ENCODE measurements around the gene IFIT1B. TPM values are rescaled to one million over a fixed set of nuclear protein-coding genes. Genes with fewer than 3 reads are reported as not detected.

IFIT1B gene
- total and polyA plus RNA-seq, 2 experiments from 2014 or later: not detected

- H3K4me3 ChIP-seq: peak within 1 kb of the TSS; percentile 39
- DNase-seq (ENCODE audit: low spot score): peak; percentile 79
- H3K27ac ChIP-seq: peak within 1 kb of the TSS; percentile 82
- H4K20me1 ChIP-seq (ENCODE audit: insufficient read depth, poor library complexity, severe bottlenecking): no peaks in the 10 kb centered on the region
- peak within 1 kb of the TSS; percentile 78 for H2AFZ ChIP-seq
- TF ChIP-seq EZH2 (IDR thresholded peaks at IDR 0.05; ENCODE audit: borderline replicate concordance): no peak
- TF ChIP-seq CTCF (IDR thresholded peaks at IDR 0.05; ENCODE audit: poor library complexity): peak; percentile 8
- peaks cover 6% of the 10 kb centered on the region for H3K4me1 ChIP-seq (ENCODE audit: insufficient read depth)
- peak within 1 kb of the TSS; percentile 77 for H3K4me2 ChIP-seq
- no peaks in the 10 kb centered on the region for H3K27me3 ChIP-seq
- no peaks in the 10 kb centered on the region for H3K9me3 ChIP-seq (ENCODE audit: low read depth)
- peaks cover 5% of the 10 kb centered on the region for H3K79me2 ChIP-seq
- WGBS (ENCODE audit: low lambda C conversion rate, missing lambda C conversion rate): 11% methylated on average over 8 of the region's 8 CpGs
- H3K9me2 ChIP-seq (replicated peaks; ENCODE audit: insufficient read depth): no peaks in the 10 kb centered on the region
- H3K36me3 ChIP-seq (replicated peaks; ENCODE audit: insufficient read depth, low read depth): no peaks in the 10 kb centered on the region
Measured at GRCh38 chr10:89391907-89392756, 14.3 kb downstream of the IFIT1B start, which contains the start of gene IFIT1. TSS of gene IFIT1 (plus strand) at chr10:89392623. CDS start at chr10:89392713, 90 bp downstream.

GRCh38 chr10:89392974-89393373 lies 15.1 kb downstream of the IFIT1B start:
- no peaks in the 10 kb centered on the region for H3K9me2 ChIP-seq (replicated peaks; ENCODE audit: insufficient read depth)
- TF ChIP-seq EZH2phosphoT487 (IDR thresholded peaks at IDR 0.05; ENCODE audit: low read depth, severe bottlenecking, unreplicated experiment) (no peak), CTCF (IDR thresholded peaks at IDR 0.05; ENCODE audit: poor library complexity) (no peak), EZH2 (IDR thresholded peaks at IDR 0.05; ENCODE audit: borderline replicate concordance) (no peak)
- DNase-seq (ENCODE audit: low spot score): peak; percentile 76
- H3K79me2 ChIP-seq: peaks cover 5% of the 10 kb centered on the region
- H3K4me1 ChIP-seq (ENCODE audit: insufficient read depth): peaks cover 6% of the 10 kb centered on the region
- no peaks in the 10 kb centered on the region for H3K9me3 ChIP-seq (ENCODE audit: low read depth)
- 30% methylated on average over 2 of the region's 2 CpGs for WGBS (ENCODE audit: low lambda C conversion rate, missing lambda C conversion rate)
- H3K4me3 ChIP-seq: peak overlapping the region; percentile 39
- peak overlapping the region; percentile 77 for H3K4me2 ChIP-seq
- no peaks in the 10 kb centered on the region for H3K36me3 ChIP-seq (replicated peaks; ENCODE audit: insufficient read depth, low read depth)
- H4K20me1 ChIP-seq (ENCODE audit: insufficient read depth, poor library complexity, severe bottlenecking): no peaks in the 10 kb centered on the region
- H2AFZ ChIP-seq: no peak overlapping the region
- H3K27me3 ChIP-seq: no peaks in the 10 kb centered on the region
- H3K27ac ChIP-seq: peak overlapping the region; percentile 74

GRCh38 chr10:89393898-89394297 lies 16.0 kb downstream of the IFIT1B start:
- no peak for DNase-seq (ENCODE audit: low spot score)
- H3K4me1 ChIP-seq (ENCODE audit: insufficient read depth): peaks cover 6% of the 10 kb centered on the region
- H3K4me2 ChIP-seq: peak overlapping the region; percentile 77
- H3K4me3 ChIP-seq: no peak overlapping the region
- H4K20me1 ChIP-seq (ENCODE audit: insufficient read depth, poor library complexity, severe bottlenecking): no peaks in the 10 kb centered on the region
- TF ChIP-seq EZH2phosphoT487 (IDR thresholded peaks at IDR 0.05; ENCODE audit: low read depth, severe bottlenecking, unreplicated experiment) (no peak), EZH2 (IDR thresholded peaks at IDR 0.05; ENCODE audit: borderline replicate concordance) (no peak), CTCF (IDR thresholded peaks at IDR 0.05; ENCODE audit: poor library complexity) (no peak)
- H3K27me3 ChIP-seq: no peaks in the 10 kb centered on the region
- no peaks in the 10 kb centered on the region for H3K9me3 ChIP-seq (ENCODE audit: low read depth)
- H3K36me3 ChIP-seq (replicated peaks; ENCODE audit: insufficient read depth, low read depth): no peaks in the 10 kb centered on the region
- H2AFZ ChIP-seq: no peak overlapping the region
- H3K27ac ChIP-seq: no peak overlapping the region
- no peaks in the 10 kb centered on the region for H3K9me2 ChIP-seq (replicated peaks; ENCODE audit: insufficient read depth)
- 74% methylated on average over 3 of the region's 3 CpGs for WGBS (ENCODE audit: low lambda C conversion rate, missing lambda C conversion rate)
- peaks cover 5% of the 10 kb centered on the region for H3K79me2 ChIP-seq
